ENCODE measurements around the gene ABI1.
"Not testable (repeated sequence)": the region's sequence is repeated elsewhere in the genome, so short reads cannot be mapped to it uniquely, and the experiment has no call there.

The ABI1 gene

GRCh38 chr10:26804418-26805393 is 56.1 kb downstream of the ABI1 start:
- no peak for DNase-seq

- no peak for DNase-seq
Measured at GRCh38 chr10:26803849-26804248, 56.9 kb downstream of the ABI1 start.

GRCh38 chr10:26802527-26802926 is 58.2 kb downstream of the ABI1 start:
- DNase-seq, result no peak

GRCh38 chr10:26801831-26802230 is 58.9 kb downstream of the ABI1 start:
- no peak for DNase-seq

- no peak for DNase-seq
Measured at GRCh38 chr10:26801274-26801673, 59.5 kb downstream of the ABI1 start.

- DNase-seq, result no peak
Measured at GRCh38 chr10:26800468-26800867, 60.3 kb downstream of the ABI1 start.

GRCh38 chr10:26799342-26799741 is 61.4 kb downstream of the ABI1 start:
- no peak for DNase-seq

- DNase-seq, result no peak
Measured at GRCh38 chr10:26798298-26798697, 62.5 kb downstream of the ABI1 start.

- no peak for DNase-seq
Measured at GRCh38 chr10:26797340-26797739, 63.4 kb downstream of the ABI1 start.

GRCh38 chr10:26792758-26793495 is 67.8 kb downstream of the ABI1 start:
- no peak for DNase-seq

- no peak for DNase-seq
Measured at GRCh38 chr10:26790221-26790995, 70.3 kb downstream of the ABI1 start.

- DNase-seq, result not testable (repeated sequence)
Measured at GRCh38 chr10:26789779-26790178, 71.0 kb downstream of the ABI1 start.

- no peak for DNase-seq
Measured at GRCh38 chr10:26787362-26787761, 73.4 kb downstream of the ABI1 start.

- DNase-seq, result no peak
Measured at GRCh38 chr10:26781797-26782196, 79.0 kb downstream of the ABI1 start.

- no peak for DNase-seq
Measured at GRCh38 chr10:26780793-26781601, 79.8 kb downstream of the ABI1 start.

- no peak for DNase-seq
Measured at GRCh38 chr10:26780106-26780792, 80.5 kb downstream of the ABI1 start.

GRCh38 chr10:26779176-26779860 is 81.4 kb downstream of the ABI1 start:
- no peak for DNase-seq

- DNase-seq, result no peak
Measured at GRCh38 chr10:26777686-26778085, 83.1 kb downstream of the ABI1 start.

- DNase-seq, result no peak
Measured at GRCh38 chr10:26776258-26776657, 84.5 kb downstream of the ABI1 start.

- no peak for DNase-seq
Measured at GRCh38 chr10:26773633-26774032, 87.1 kb downstream of the ABI1 start.

- no peak for DNase-seq
Measured at GRCh38 chr10:26770069-26770468, 90.7 kb downstream of the ABI1 start.

Measured in KG1 (cell line).